GM12873 (cell line): ENCODE results near the gene SGMS2.

Source experiments
- CTCF ChIP-seq: IDR thresholded peaks from 2 replicates; pipeline ENCODE4 v1.5.1; 2012; ENCODE audit warnings: low read depth, mild to moderate bottlenecking, moderate library complexity, low read length, control low read depth; ENCODE audit not compliant: insufficient read depth; ENCODE audit errors: missing control alignments

The SGMS2 gene

GRCh38 chr4:107939307-107939706 is 114.6 kb downstream of the SGMS2 start:
- no peak for TF ChIP-seq CTCF

GRCh38 chr4:107945809-107946208 is 121.1 kb downstream of the SGMS2 start:
- TF ChIP-seq CTCF: no peak

GRCh38 chr4:107950746-107951540 is 126.2 kb downstream of the SGMS2 start:
- TF ChIP-seq CTCF: no peak

GRCh38 chr4:107951551-107951950 is 126.8 kb downstream of the SGMS2 start:
- TF ChIP-seq CTCF: no peak

GRCh38 chr4:107956011-107956410 is 131.3 kb downstream of the SGMS2 start:
- no peak for TF ChIP-seq CTCF
